Renal pelvis (tissue), 12 donors: ENCODE measurements around the gene GPR137C. TPM values are rescaled to one million over a fixed set of nuclear protein-coding genes. Genes with fewer than 3 reads are reported as not detected.

ENCODE experiments used
- DNase-seq: peaks from one replicate; pipeline ENCODE4 v3.0.0-alpha.2; 2013
- long read RNA-seq, 16 experiments: transcript quantifications; one replicate each; lab custom pipeline, GENCODE V29; 2026
- polyA plus RNA-seq, 3 donors: library from polyadenylated mRNA; unstranded; fragments of 120-200 nt; gene quantifications; one replicate each; pipeline ENCODE4 v1.2.1, GENCODE V29; 2013; ENCODE audit not compliant: insufficient read length in 3 of 3

GPR137C gene, protein sequence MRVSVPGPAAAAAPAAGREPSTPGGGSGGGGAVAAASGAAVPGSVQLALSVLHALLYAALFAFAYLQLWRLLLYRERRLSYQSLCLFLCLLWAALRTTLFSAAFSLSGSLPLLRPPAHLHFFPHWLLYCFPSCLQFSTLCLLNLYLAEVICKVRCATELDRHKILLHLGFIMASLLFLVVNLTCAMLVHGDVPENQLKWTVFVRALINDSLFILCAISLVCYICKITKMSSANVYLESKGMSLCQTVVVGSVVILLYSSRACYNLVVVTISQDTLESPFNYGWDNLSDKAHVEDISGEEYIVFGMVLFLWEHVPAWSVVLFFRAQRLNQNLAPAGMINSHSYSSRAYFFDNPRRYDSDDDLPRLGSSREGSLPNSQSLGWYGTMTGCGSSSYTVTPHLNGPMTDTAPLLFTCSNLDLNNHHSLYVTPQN
- 1 to 10 TPM; 6.2 to 9.9 (median 9.4) TPM for polyA plus RNA-seq
- long read RNA-seq, donor 1, partial matches to known transcripts, result 0 of 2 reads
- long read RNA-seq, donor 1, other reads (novel, unspliced or antisense), result 0 of 2 reads
- long read RNA-seq, donor 2, partial matches to known transcripts, result 0 of 1 reads
- long read RNA-seq, donor 2, other reads (novel, unspliced or antisense), result 0 of 1 reads
- long read RNA-seq, donor 3, partial matches to known transcripts, result 0 of 1 reads
- long read RNA-seq, donor 3, other reads (novel, unspliced or antisense), result 0 of 1 reads
- long read RNA-seq, donor 4, partial matches to known transcripts, result 0 of 1 reads
- long read RNA-seq, donor 4, other reads (novel, unspliced or antisense), result 0 of 1 reads
- long read RNA-seq, donor 5, result 0 reads
- long read RNA-seq, donor 6, partial matches to known transcripts, result 0 of 1 reads
- long read RNA-seq, donor 6, other reads (novel, unspliced or antisense), result 0 of 1 reads
- long read RNA-seq, donor 7, partial matches to known transcripts, result 0 of 1 reads
- long read RNA-seq, donor 7, other reads (novel, unspliced or antisense), result 0 of 1 reads
- long read RNA-seq, donor 8, partial matches to known transcripts, result 0 of 1 reads
- long read RNA-seq, donor 8, other reads (novel, unspliced or antisense), result 0 of 1 reads
- long read RNA-seq, donor 9, partial matches to known transcripts, result 9 of 9 reads
- long read RNA-seq, donor 9, other reads (novel, unspliced or antisense), result 0 of 9 reads
- long read RNA-seq, donor 10, partial matches to known transcripts, result 0 of 1 reads
- long read RNA-seq, donor 10, other reads (novel, unspliced or antisense), result 0 of 1 reads
- long read RNA-seq, donor 11, partial matches to known transcripts, result 0 of 1 reads
- long read RNA-seq, donor 11, other reads (novel, unspliced or antisense), result 0 of 1 reads
- long read RNA-seq, donor 12, partial matches to known transcripts, result 0 of 2 reads
- long read RNA-seq, donor 12, other reads (novel, unspliced or antisense), result 0 of 2 reads
- long read RNA-seq, donor 13, result 0 reads
- long read RNA-seq, donor 14, result 0 reads
- long read RNA-seq, donor 15, result 0 reads
- long read RNA-seq, donor 16, full-length matches to known transcripts, result 2 of 2 reads
- long read RNA-seq, donor 16, partial matches to known transcripts, result 0 of 2 reads
- long read RNA-seq, donor 16, other reads (novel, unspliced or antisense), result 0 of 2 reads

DNA sequence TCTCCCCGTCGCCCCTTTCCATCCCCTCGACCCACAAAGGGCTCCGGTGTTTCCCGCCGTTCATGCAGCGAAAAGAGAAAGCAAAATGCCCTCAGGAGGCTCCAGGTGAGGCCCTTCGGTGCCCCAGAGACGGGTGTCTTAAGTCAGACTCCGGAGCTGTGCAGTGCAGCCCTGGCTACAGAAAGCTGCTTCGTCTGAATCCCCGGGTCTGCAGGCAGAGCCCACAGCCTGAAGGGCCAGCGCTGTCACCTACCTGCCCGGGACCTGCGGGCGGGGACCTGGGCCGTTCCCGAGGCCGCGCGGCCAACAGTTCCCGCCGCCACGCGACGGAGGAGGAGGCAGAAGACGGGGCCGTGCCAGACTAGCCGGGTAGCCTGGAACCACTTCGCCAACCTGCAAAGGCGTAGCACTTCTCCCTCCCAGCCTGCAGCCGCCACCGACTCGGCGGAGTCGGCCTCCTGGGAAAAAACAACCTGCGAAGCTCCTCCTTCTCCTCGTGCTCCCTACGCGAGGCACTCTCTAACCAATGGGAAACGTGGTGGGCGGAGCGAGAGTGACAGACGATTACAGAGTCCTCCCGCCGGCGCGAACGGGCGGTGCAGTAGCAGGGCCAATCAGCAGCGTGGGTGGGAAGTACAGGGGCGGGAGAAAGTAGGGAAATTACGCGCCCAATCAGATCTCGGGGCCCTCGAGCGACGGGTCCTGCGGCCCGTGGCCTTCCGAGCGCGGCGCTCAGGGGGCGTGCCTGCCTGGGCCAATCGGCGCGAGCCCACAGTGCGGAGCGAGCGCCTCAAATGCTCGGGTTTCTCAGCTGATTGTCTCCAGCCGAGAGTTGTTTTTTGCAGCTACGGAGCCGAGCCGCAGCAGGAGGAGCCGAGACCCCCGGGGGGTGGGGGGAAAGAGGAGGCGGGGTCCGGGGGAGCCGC, at the start of gene GPR137C, which contains the start of gene TXNDC16:
TSS of gene GPR137C (plus strand) at position 774 of the 926 bp plus-strand sequence. CDS start 312 bp downstream, outside the sequence.
TSS of gene TXNDC16 (minus strand) at position 443 of the 926 bp plus-strand sequence. CDS start 8,948 bp downstream, outside the sequence.
- peak; percentile 100 for DNase-seq

DNA sequence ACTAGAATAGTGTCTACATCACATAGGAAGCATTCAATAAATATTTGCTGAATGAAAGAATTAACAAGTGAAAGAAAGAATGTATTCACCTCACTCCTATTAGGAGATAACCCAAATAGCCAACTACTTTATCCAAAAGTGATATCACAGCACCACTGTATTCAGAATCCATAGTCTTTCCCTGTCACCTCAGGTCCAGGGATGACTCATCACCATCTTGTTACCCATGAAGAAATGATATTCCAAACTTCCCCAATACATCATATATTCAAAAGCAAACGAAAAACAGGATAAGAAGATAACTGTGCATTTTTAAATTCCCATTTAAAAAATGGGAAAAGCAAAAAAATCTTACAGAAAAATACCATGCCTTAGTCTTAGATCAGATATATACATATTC, 39.4 kb upstream of the GPR137C start:
- DNase-seq, result no peak

DNA sequence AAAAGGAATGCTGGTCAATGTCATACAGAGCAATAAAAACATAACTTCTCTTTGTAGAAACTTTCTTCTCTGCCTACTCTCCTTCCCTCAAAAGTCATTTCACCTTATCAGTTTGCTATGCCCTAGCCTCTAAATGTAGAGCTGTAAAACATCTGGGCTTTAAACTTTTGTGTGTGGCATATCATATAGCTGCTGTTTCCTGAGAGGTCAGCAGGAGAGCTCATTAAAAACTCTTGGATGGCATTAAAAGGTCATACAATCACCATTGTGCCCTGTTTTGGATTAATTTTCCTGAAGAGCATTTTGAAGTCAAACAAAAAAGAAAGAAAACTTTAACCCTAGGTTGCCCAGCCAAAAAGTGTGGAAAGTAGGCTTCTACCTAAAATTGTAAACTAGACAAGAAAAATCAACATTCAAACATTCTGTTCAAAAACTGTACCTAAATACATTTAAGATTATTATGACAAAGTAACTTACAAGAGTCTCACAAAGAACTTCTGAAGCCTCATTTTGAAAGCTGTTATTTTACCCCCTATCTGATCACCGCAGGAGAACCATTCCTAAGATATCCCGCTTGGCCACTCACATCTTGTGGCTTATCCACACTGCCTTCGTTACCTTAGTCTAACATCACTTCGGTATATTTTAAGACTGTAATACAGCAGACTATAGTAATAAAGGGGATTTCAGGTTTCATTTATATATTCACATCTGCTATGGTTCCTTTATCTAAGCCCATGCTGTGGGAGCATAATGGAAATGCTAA, 38.4 kb upstream of the GPR137C start:
- no peak for DNase-seq

DNA sequence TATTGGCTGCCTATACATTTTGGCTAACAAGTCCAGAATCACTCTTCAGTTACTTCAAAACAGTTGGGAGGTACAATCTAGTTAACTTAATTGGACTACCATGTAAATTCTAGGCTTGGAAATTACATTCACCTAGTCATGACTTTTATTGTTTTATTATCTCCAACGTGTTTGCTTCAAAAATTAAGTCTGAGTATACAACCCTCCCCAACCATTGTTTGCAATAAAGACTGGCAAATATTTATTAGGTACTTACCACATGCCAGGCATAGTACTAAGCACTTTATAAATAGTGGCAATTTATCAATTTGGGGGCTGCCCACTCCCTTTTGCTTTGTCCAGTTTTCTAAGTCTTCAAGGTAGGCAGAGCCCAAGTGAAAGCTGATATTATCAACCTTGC, 30.6 kb upstream of the GPR137C start:
- DNase-seq, result no peak

DNA sequence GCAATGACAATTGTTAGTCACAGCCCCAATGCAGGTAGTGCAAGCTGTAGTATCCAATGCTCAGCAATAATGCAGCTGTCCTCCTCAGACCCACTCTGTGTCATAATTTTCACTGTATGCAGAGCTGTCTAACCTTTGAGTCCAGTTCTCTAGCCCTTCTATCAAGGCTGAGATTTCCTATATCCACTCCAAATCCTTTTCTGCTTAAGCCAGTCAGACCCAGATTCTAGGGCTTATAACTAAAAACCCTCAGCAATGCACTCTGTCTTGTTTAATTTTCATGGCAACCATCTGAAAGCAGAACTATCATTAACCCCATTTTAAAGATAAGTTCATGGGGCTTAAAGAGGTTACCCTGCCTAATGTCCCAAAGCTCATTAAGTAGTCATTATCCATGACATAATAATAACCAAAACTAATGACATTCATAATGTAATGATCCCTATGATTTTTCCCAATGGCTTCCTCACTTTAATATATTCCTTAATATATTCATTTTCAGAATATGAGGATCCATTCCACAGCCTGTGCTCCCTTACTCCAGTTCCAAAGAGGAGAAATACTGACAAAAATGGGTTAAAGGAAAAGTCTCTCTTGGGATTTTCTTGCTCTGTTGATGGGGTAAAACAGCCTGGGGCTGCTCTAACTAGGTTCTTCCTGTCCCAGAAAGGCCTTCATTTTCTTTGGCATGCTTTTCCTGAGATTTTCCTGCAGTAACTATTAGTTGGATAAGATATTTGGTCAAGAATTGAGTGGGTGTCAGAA, 29.9 kb upstream of the GPR137C start:
- no peak for DNase-seq

DNA sequence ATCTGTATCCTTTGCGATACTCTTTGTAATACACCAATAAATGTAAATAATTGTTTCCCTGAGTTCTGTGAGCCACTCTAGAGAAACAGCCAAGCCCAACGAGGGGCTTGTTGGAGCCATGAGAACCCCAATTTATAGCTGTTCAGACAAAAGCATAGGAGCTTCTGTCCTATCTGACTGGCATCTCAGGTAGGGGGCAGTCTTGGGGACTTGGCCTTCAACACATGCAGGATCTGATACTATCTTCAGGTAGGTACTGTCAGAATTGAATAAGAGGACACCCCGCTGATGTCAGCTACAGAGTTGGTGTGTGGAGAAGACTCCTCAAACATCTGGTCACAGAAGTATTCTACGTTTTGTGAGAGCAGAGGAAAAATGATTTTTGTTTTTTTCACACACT, 25.6 kb upstream of the GPR137C start:
- no peak for DNase-seq

DNA sequence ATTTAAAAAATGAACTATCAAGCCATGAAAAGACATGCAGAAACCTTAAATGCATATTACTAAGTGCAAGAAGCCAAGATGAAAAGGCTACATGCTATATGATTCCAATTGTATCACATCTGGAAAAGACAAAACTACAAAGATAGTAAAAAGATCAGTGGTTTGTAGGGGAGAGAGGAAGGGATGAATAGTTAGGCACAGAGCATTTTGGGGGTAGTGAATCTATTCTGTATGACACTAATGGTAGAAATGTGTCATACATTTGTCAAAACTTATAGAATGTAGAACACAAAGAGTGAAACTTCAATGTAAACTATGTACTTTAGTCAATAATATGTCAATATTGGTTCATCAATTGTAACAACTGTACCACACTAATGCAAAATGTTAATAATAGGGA, 21.2 kb upstream of the GPR137C start:
- no peak for DNase-seq

DNA sequence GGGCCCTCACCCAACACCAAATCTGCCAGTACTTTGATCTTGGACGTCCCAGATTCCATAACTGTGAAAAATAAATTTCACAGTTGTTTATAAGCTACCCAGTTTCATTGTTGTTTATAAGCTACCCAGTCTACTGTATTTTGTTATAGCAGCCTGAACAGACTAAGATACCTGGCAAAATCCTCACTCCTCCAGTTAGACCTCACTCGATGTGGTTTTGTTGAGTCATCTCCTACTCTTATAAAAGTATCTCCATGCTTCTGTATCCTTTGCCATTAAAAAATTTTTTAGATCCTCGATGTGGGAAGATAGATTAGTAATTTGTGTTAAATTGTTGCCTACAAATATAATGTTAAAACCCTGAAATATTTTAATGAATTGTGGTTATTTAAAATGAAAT, 16.4 kb upstream of the GPR137C start:
- no peak for DNase-seq

DNA sequence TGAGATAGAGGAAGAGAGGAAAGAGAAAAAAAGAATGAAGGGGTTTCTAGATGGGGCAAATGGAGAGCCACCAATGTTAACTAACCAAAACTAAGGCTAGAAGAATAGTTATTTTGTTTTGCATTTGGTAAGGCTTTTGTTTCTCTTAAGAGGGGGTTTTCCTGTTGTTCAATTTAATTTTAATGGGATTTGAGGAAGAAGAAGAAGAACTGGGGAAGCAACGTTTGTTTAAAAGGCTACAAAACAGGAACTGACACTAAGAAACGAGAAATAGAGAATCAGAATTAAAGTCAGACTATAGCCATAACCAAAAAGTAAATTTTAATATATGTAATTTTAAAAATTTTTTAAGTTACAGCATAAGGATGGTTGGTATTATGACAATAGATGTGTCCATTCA, 14.0 kb upstream of the GPR137C start:
- no peak for DNase-seq

DNA sequence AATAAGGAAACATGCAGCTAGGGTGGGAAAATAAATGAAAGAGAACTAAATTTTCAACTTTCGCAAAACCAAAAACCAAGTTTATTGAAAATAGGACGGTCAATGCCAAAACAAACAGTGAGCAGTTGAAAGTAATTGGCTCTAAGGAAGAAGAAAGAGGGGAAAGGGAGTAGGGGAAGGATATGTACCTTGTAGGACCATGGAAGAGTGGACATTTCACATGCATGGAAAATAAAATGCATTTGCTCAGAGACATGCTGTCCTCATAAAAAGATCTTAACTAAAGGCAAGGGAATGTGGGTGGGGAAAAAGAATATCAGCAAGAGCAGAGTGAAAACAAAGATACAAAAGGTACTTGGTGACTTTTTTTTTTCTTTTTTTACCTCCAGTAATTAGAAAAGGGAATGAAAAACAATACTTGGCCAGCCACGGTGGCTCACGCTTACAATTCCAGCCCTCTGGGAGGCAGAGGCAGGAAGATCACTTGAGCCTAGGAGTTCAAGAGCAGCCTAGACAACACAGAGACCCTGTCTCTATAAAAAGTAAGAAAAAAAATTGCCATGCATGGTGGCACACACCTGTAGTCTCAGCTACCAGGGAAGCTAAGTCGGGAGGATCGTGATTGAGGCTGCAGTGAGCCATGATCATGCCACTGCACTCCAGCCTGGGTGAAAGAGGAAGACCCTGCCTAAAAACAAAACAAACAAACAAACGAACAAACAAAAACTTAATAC, 6.9 kb upstream of the GPR137C start:
- DNase-seq, result no peak

DNA sequence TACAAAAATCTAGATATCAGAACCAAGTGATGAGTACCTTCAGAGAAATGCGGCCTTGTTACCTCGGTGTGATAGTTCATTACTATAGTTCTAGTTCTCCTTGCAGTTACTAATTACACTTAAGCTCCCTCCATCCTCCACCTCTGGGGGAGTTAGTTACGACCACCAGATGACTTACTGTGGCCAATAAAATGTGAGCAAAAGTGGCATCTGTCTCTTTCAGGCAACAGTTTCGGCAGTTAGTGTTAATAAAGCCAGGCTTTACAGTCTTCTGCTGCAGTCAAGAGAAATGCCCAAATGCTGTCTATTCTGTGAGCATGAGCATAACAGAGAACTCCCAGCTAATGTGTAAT, 6.3 kb upstream of the GPR137C start:
- no peak for DNase-seq

DNA sequence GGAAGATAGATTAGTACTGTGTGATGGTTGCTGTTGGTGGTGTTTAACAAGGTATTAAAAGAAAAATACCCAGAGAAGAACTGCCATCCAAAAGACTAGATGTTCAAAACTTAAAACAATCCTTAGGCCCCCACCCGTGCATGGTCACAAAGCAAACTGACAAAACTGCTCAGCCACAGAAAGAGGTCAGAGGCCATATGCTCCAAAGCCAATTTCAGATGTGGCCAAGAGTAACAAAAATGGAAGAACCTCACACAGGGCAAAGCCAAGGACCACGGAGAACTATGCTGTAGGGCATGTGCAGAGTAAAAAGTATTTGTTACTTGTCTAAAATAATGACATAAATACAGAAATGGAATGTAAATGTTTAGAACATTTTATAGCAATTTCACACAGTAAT, 5.6 kb upstream of the GPR137C start:
- peak; percentile 4 for DNase-seq

DNA sequence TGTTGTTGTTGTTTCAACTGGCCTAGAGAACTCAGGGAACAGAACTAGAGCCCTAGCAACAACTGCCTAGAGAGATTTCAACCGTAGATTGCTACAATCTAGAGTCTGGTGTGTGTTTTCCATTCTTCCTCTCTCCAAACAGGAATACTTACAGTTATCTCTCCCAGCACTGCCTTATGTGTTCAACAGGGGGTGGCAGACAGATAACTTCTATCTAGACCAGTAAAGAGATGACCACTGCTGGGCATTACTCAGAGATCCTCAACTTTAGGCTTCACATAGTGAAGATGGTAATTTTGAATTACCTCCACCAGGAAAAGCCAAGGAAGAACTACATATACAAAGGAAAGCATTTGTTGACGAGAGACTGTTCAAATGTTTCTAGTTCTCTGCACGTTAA, 5.1 kb upstream of the GPR137C start:
- DNase-seq, result no peak

DNA sequence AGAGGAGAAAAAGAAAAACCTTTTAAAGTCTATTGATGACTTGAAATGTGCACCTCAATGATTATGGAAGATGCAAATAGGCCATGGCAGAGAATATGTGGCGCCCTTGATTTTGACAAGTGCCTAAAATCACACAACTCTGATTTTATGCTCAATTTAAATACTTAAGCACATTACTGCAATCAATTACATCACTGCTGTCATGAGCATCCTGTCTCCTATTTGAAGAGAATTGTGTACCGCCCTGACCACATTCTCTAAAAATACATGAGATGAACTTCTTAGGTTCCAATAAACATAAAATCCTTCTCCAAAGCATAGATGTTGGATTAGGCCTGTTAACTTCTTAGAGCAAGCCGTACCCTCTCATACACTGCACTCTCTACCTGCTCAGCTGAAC, 2.0 kb upstream of the GPR137C start:
- no peak for DNase-seq

DNA sequence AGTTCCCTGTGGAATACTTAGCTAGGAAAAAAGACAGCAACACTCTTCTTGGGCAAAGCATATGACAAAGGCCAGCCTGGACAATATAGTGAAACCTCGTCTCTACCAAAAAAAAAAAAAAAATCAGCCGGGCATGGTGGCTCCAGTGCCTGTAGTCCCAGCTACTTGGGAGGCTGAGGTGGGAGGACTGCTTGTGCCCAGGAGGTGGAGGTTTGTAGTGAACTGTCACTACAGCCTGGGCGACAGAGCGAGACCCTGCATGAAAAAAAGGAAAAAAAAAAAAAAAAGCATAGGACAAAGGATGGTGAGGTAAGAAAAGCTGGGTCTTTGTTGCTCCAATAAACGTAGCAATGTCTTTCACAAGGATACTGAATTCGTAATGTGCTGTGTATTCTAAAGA, 1.4 kb upstream of the GPR137C start:
- DNase-seq, result peak; percentile 3

DNA sequence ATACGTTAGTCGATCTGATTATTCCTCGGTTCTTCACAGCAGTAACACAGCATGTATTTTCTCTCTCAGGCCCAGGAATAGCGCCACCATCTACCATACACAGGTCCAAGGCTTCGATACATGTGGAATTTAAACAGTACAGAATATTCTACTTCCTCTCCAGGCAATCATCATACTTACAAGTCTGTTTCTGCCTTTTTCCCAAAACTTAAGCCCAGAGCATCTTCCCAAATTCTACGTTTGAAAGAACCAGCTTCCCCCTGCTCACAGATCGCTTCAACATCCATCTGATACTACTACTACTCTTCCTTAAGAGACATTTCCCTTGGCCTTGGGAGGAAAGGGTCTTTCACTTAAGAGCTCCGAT, 957 bp upstream of the GPR137C start:
- DNase-seq, result peak; percentile 43

DNA sequence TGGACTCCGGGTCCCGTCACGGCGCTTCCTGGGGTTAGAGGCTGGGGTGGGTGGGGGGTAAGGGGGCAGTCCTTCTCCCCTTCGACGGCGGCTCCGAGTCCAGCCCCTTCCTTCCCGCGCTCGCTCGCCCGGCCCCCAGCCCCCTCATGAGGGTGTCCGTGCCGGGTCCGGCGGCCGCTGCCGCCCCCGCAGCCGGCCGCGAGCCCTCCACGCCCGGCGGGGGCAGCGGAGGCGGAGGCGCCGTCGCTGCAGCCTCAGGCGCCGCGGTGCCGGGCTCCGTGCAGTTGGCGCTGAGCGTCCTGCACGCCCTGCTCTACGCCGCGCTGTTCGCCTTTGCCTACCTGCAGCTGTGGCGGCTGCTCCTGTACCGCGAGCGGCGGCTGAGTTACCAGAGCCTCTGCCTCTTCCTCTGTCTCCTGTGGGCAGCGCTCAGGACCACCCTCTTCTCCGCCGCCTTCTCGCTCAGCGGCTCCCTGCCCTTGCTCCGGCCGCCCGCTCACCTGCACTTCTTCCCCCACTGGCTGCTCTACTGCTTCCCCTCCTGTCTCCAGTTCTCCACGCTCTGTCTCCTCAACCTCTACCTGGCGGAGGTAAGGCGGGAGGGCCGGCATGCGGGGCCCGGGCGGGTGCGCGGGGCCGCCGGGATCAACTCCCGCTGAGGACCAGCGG, 500 bp downstream of the GPR137C start:
- peak; percentile 22 for DNase-seq
